CD14-positive monocyte (primary cell): Measurements from ENCODE around the gene KLC1. TPM values are rescaled to one million over a fixed set of nuclear protein-coding genes. Genes with fewer than 3 reads are reported as not detected.
A peak's percentile ranks its signal among the peaks of the same experiment; 100 is the strongest.

Experiments used
- DNase-seq, 3 donors: peaks; one replicate each; pipeline ENCODE4 v3.0.0-alpha.2; 2011 to 2022
- H2AFZ ChIP-seq: 2 replicates; pipeline ENCODE4 v1.6.0; 2012; ENCODE audit warnings: mild to moderate bottlenecking, low read depth, low read length, inconsistent platforms; ENCODE audit not compliant: insufficient read depth, poor library complexity, severe bottlenecking
- H3K27ac ChIP-seq, 2 donors: 1 replicate in 1 of 2; 2 replicates in 1 of 2; pipeline ENCODE4 v1.5.1; 2012 to 2013; ENCODE audit warnings: low read length in 2 of 2, control low read depth in 1 of 2, inconsistent platforms in 1 of 2, low read depth in 1 of 2, mild to moderate bottlenecking in 1 of 2
- H3K27me3 ChIP-seq, 2 donors: one replicate each; pipeline versions ENCODE4 v1.6.0 to v1.6.1; 2011 to 2013; ENCODE audit warnings: low read length in 2 of 2; ENCODE audit not compliant: control insufficient read depth in 2 of 2, insufficient read depth in 2 of 2
- H3K36me3 ChIP-seq, 2 donors: replicated peaks in 1 of 2; 1 replicate in 1 of 2; 2 replicates in 1 of 2; pipeline versions ENCODE4 v1.5.1 to v1.6.1; 2012 to 2013; ENCODE audit warnings: low read length in 2 of 2, control low read depth in 1 of 2, inconsistent platforms in 1 of 2, mild to moderate bottlenecking in 1 of 2; ENCODE audit not compliant: insufficient read depth in 2 of 2, control insufficient read depth in 1 of 2
- H3K4me1 ChIP-seq, 2 donors: 1 replicate in 1 of 2; 2 replicates in 1 of 2; pipeline versions ENCODE4 v1.5.1 to v1.6.1; 2012 to 2013; ENCODE audit warnings: low read length in 2 of 2, control low read depth in 1 of 2, inconsistent platforms in 1 of 2, mild to moderate bottlenecking in 1 of 2, moderate library complexity in 1 of 2; ENCODE audit not compliant: insufficient read depth in 2 of 2, control insufficient read depth in 1 of 2
- H3K4me2 ChIP-seq: replicated peaks from 2 replicates; pipeline ENCODE3; 2012; ENCODE audit warnings: low read length, moderate library complexity, mild to moderate bottlenecking; ENCODE audit not compliant: poor library complexity, severe bottlenecking; ENCODE audit errors: extremely low read depth
- H3K4me3 ChIP-seq, 3 experiments: fragments of 200-600 bp in 1 of 3; sonication (generic) in 1 of 3; replicated peaks in 1 of 3; 1 replicate in 2 of 3; 2 replicates in 1 of 3; pipeline ENCODE4 v1.5.1; 2011 to 2013; ENCODE audit warnings: low read length in 3 of 3, mild to moderate bottlenecking in 3 of 3, control low read depth in 2 of 3, low read depth in 2 of 3, inconsistent platforms in 1 of 3, moderate library complexity in 1 of 3
- H3K79me2 ChIP-seq: 2 replicates; pipeline ENCODE4 v1.6.0; 2012; ENCODE audit warnings: mild to moderate bottlenecking, control low read depth, inconsistent platforms, low read length, moderate library complexity; ENCODE audit not compliant: insufficient read depth
- H3K9ac ChIP-seq: 2 replicates; pipeline ENCODE4 v1.6.0; 2017; ENCODE audit warnings: low read length, mild to moderate bottlenecking; ENCODE audit not compliant: insufficient read depth, poor library complexity, severe bottlenecking
- H3K9me3 ChIP-seq, 2 donors: replicated peaks in 1 of 2; 1 replicate in 1 of 2; 2 replicates in 1 of 2; pipeline versions ENCODE4 v1.5.1 to v1.6.1; 2012 to 2013; ENCODE audit warnings: low read length in 2 of 2, control low read depth in 1 of 2; ENCODE audit not compliant: control insufficient read depth in 1 of 2, insufficient read depth in 1 of 2
- H4K20me1 ChIP-seq: 2 replicates; pipeline ENCODE4 v1.6.0; 2012; ENCODE audit warnings: mild to moderate bottlenecking, low read length, control low read depth, moderate library complexity; ENCODE audit not compliant: insufficient read depth
- H3K27ac Mint-ChIP-seq, 7 donors: one replicate each; pipeline ENCODE4 v1.8.0; 2020; ENCODE audit warnings: mild to moderate bottlenecking in 7 of 7, mixed read lengths in 7 of 7, moderate library complexity in 6 of 7, inconsistent platforms in 2 of 7
- H3K27me3 Mint-ChIP-seq, 3 donors: one replicate each; pipeline ENCODE4 v1.8.0; 2021 to 2022; ENCODE audit warnings: low read depth in 3 of 3, mild to moderate bottlenecking in 3 of 3, mixed read lengths in 3 of 3, moderate library complexity in 3 of 3, inconsistent platforms in 1 of 3
- H3K36me3 Mint-ChIP-seq, 2 donors: one replicate each; pipeline ENCODE4 v1.8.0; 2020; ENCODE audit warnings: mixed read lengths in 2 of 2, inconsistent platforms in 1 of 2, mild to moderate bottlenecking in 1 of 2
- H3K4me1 Mint-ChIP-seq: one replicate; pipeline ENCODE4 v1.8.0; 2020; ENCODE audit warnings: mild to moderate bottlenecking, mixed read lengths
- H3K4me3 Mint-ChIP-seq, 2 donors: one replicate each; pipeline ENCODE4 v1.8.0; 2020; ENCODE audit warnings: mild to moderate bottlenecking in 2 of 2, mixed read lengths in 2 of 2, moderate library complexity in 1 of 2
- H3K9me3 Mint-ChIP-seq, 7 donors: one replicate each; pipeline ENCODE4 v1.8.0; 2020 to 2022; ENCODE audit warnings: mixed read lengths in 7 of 7, mild to moderate bottlenecking in 6 of 7, moderate library complexity in 6 of 7, inconsistent platforms in 2 of 7
- WGBS: methylation state at CpG from one replicate; pipeline ENCODE4 v1.1.5; 2013; ENCODE audit warnings: missing lambda C conversion rate; ENCODE audit not compliant: insufficient coverage; 5-methylcytosine and 5-hydroxymethylcytosine counted together
- intact Hi-C, 2 donors: fragments of 100-400 bp; cut with micrococcal nuclease; formaldehyde crosslinking; loops; one replicate each; pipeline versions ENCODE4 v1.15.0 to v1.15.1; 2023
- polyA plus RNA-seq, 3 donors: library from polyadenylated mRNA; depleted of rRNA in 1 of 3; unstranded in 2 of 3; stranded (reverse) in 1 of 3; fragments of 300-500 nt in 2 of 3; fragments of >200 nt in 1 of 3; fragmentation: Illumina TruSeq in 2 of 3; gene quantifications; 1 replicate in 2 of 3; 2 replicates in 1 of 3; pipeline ENCODE4 v1.2.3, GENCODE V29; 2012 to 2021
- TF ChIP-seq, protein P1 (sequence below): fragments of 200-600 bp; IDR thresholded peaks from one replicate; pipeline ENCODE4 v1.8.0; 2022; ENCODE audit warnings: antibody characterized with exemption, mild to moderate bottlenecking

KLC1 gene
- polyA plus RNA-seq, 3 donors, result 41.5 to 108 (median 46.6) TPM

DNA sequence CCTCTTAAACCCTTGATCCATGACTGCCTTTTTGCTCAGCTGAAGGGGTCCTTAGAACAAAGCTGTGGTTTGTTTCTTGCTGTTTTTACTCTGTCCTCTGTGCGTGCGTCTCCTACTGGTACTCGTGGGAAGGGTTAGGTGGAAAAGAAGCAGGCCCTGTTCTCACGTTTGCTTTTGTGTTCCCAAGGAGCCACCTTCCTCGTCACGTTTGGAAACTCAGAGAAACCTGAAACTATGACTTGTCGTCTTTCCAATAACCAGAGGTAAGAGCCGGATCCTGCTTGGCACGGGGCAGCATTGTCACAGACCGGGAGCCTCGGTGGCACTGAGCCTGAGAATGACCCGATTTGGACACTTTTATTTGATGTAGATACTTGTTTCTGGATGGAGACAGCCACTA lies 99.7 kb downstream of the KLC1 start:
- H3K36me3 Mint-ChIP-seq, result peaks cover 29 to 62% of the 10 kb centered on the region in 2 donors
- Histone ChIP-seq H3K79me2 (no peaks in the 10 kb centered on the region), H4K20me1 (peaks cover 6% of the 10 kb centered on the region), H3K4me2 (no peak overlapping the region), H3K9me3 (no peaks in the 10 kb centered on the region), H3K4me3 (no peak overlapping the region), H2AFZ (no peak overlapping the region), H3K36me3 (peaks cover 50 to 62% of the 10 kb centered on the region in 2 donors), H3K27ac (no peak overlapping the region), H3K4me1 (no peaks in the 10 kb centered on the region), H3K9ac (no peak overlapping the region), H3K27me3 (no peaks in the 10 kb centered on the region)
- no peak overlapping the region for H3K4me3 Mint-ChIP-seq
- no peaks in the 10 kb centered on the region for H3K9me3 Mint-ChIP-seq
- no peak for DNase-seq
- 95% methylated on average over 6 of the region's 12 CpGs for WGBS
- TF ChIP-seq, protein P1, sequence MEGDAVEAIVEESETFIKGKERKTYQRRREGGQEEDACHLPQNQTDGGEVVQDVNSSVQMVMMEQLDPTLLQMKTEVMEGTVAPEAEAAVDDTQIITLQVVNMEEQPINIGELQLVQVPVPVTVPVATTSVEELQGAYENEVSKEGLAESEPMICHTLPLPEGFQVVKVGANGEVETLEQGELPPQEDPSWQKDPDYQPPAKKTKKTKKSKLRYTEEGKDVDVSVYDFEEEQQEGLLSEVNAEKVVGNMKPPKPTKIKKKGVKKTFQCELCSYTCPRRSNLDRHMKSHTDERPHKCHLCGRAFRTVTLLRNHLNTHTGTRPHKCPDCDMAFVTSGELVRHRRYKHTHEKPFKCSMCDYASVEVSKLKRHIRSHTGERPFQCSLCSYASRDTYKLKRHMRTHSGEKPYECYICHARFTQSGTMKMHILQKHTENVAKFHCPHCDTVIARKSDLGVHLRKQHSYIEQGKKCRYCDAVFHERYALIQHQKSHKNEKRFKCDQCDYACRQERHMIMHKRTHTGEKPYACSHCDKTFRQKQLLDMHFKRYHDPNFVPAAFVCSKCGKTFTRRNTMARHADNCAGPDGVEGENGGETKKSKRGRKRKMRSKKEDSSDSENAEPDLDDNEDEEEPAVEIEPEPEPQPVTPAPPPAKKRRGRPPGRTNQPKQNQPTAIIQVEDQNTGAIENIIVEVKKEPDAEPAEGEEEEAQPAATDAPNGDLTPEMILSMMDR, result no peak
- peak overlapping the region in 1 of 7 donors; percentile 46 for H3K27ac Mint-ChIP-seq
- intact Hi-C loops, result no loop called here
- H3K27me3 Mint-ChIP-seq, result peaks cover 0 to 2% (median 2%) of the 10 kb centered on the region in 3 donors
- H3K4me1 Mint-ChIP-seq, result no peaks in the 10 kb centered on the region

DNA sequence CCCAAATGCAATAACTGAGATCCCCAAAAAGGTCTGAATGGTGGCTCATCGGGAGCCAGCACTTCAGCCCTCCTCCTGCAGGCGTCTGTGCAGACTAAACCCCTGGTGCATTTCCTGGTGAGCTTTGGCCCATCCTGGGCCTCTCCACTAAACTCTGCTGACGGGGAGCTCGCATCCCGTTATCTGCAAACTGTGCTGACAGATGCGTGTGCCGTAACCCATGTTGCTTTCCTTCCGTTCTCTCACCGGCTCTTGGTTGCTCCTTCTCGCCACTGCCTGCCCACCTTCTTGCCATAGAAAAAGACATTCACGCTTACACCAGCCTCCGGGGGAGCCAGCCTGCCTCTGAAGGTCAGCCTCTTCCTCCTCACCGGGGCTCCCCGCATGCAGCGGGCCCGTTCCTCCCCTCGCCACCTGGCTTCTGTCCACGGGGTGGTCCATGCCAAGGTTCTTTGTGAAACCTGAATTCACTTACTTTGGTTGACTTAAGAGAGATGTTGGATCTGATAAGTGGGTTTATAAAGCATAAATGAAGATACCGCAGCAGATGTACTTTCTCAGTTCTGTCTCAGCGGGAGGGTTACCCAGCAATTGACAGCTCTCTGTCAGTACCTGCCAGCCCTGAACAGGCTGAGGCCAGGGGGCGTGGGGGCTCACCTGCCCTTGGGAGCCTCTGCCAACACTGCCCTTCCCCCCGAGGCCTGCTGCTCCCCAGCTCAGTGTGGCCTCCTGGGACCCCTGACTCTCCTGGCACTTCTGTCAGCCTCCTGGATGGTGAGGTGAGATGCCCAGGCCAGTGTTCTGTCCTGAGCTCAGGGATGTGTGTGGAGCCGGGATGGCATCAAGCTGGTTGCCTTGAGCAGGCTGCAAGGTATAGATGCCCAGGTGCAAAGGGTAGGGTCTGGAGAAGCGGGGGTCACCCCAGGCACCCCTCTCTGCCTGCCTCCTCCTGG lies 100.8 kb downstream of the KLC1 start:
- Mint-ChIP-seq H3K36me3 (peaks cover 35 to 71% of the 10 kb centered on the region in 2 donors), H3K27me3 (peaks cover 0 to 2% (median 2%) of the 10 kb centered on the region in 3 donors), H3K4me1 (no peaks in the 10 kb centered on the region), H3K27ac (peak overlapping the region in 1 of 7 donors; percentile 16), H3K9me3 (no peaks in the 10 kb centered on the region), H3K4me3 (no peak overlapping the region)
- Histone ChIP-seq H3K27me3 (no peaks in the 10 kb centered on the region), H3K27ac (no peak overlapping the region), H3K9ac (no peak overlapping the region), H4K20me1 (peaks cover 6% of the 10 kb centered on the region), H3K36me3 (peaks cover 53 to 66% of the 10 kb centered on the region in 2 donors), H3K4me2 (no peak overlapping the region), H3K9me3 (no peaks in the 10 kb centered on the region), H3K79me2 (no peaks in the 10 kb centered on the region), H2AFZ (no peak overlapping the region), H3K4me3 (no peak overlapping the region), H3K4me1 (no peaks in the 10 kb centered on the region)
- intact Hi-C loops, result no loop called here
- TF ChIP-seq, protein P1, result no peak
- 85% methylated on average over 24 of the region's 24 CpGs for WGBS
- no peak for DNase-seq
